HFFc6 (cell line): Measurements from ENCODE around the gene DOHH. TPM values are rescaled to one million over a fixed set of nuclear protein-coding genes. Genes with fewer than 3 reads are reported as not detected.

Experiments used
- DNase-seq: peaks from one replicate; pipeline ENCODE4 v3.0.0-alpha.2; 2018
- H3K27ac Mint-ChIP-seq: 2 replicates; pipeline ENCODE4 v1.8.0; 2020; ENCODE audit warnings: mild to moderate bottlenecking, mixed read lengths
- H3K27me3 Mint-ChIP-seq: 2 replicates; pipeline ENCODE4 v1.8.0; 2021; ENCODE audit warnings: mild to moderate bottlenecking, moderate library complexity, mixed read lengths; ENCODE audit not compliant: insufficient read depth
- H3K36me3 Mint-ChIP-seq: 2 replicates; pipeline ENCODE4 v1.8.0; 2021; ENCODE audit warnings: low read depth, mixed read lengths
- H3K4me1 Mint-ChIP-seq: 2 replicates; pipeline ENCODE4 v1.8.0; 2020; ENCODE audit warnings: low read depth, mixed read lengths
- H3K4me3 Mint-ChIP-seq: 2 replicates; pipeline ENCODE4 v1.8.0; 2020; ENCODE audit warnings: mild to moderate bottlenecking, moderate library complexity, mixed read lengths
- H3K9me3 Mint-ChIP-seq: 2 replicates; pipeline ENCODE4 v1.8.0; 2020; ENCODE audit warnings: mild to moderate bottlenecking, mixed read lengths
- total RNA-seq, 6 experiments: library from RNA; stranded (reverse); fragmentation: NEBNext Ultra II Directional; extraction: Animal tissue kit (Norgen Biotek cat#: 25700); gene quantifications; 2 replicates in 1 of 6; 3 replicates in 5 of 6; pipeline ENCODE4 v1.2.3, GENCODE V29; 2021
- TF ChIP-seq, protein P1 (sequence below): fragments of 200-600 bp; sonication (generic); IDR thresholded peaks from 2 replicates; pipeline ENCODE4 v1.5.0; 2021; ENCODE audit warnings: antibody characterized with exemption, mild to moderate bottlenecking

The DOHH gene
- total RNA-seq, 6 experiments from 2014 or later = 14.3 to 20.4 (median 17.0) TPM

DNA sequence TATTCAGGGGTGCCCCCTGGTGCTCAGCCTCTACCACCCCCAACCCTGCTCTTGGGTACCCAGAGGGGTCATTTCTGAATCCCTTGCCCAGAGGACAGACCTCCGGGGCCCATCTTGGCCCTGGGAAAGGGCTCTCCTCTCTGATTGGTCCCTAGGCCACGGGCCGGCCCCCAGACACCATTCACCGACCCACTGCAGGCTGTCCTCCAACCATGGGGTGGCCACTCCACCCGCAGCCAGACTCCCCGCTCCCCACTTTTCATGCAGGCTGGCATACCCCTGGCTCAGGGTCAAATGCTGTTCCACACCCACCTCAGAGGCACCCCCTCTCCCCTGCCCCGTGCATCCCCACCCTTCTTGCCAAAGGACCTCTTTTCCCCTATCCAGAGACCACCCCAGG lies 34.9 kb downstream of the DOHH start:
- DNase-seq = no peak
- Mint-ChIP-seq H3K36me3 (peaks cover 22% of the 10 kb centered on the region), H3K27me3 (peaks cover 22% of the 10 kb centered on the region), H3K9me3 (peaks cover 12% of the 10 kb centered on the region), H3K4me1 (peaks cover 9% of the 10 kb centered on the region), H3K27ac (no peak overlapping the region), H3K4me3 (no peak overlapping the region)
- TF ChIP-seq, protein P1, sequence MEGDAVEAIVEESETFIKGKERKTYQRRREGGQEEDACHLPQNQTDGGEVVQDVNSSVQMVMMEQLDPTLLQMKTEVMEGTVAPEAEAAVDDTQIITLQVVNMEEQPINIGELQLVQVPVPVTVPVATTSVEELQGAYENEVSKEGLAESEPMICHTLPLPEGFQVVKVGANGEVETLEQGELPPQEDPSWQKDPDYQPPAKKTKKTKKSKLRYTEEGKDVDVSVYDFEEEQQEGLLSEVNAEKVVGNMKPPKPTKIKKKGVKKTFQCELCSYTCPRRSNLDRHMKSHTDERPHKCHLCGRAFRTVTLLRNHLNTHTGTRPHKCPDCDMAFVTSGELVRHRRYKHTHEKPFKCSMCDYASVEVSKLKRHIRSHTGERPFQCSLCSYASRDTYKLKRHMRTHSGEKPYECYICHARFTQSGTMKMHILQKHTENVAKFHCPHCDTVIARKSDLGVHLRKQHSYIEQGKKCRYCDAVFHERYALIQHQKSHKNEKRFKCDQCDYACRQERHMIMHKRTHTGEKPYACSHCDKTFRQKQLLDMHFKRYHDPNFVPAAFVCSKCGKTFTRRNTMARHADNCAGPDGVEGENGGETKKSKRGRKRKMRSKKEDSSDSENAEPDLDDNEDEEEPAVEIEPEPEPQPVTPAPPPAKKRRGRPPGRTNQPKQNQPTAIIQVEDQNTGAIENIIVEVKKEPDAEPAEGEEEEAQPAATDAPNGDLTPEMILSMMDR = peak; percentile 10; the same call in 1 of the 2 replicates

DNA sequence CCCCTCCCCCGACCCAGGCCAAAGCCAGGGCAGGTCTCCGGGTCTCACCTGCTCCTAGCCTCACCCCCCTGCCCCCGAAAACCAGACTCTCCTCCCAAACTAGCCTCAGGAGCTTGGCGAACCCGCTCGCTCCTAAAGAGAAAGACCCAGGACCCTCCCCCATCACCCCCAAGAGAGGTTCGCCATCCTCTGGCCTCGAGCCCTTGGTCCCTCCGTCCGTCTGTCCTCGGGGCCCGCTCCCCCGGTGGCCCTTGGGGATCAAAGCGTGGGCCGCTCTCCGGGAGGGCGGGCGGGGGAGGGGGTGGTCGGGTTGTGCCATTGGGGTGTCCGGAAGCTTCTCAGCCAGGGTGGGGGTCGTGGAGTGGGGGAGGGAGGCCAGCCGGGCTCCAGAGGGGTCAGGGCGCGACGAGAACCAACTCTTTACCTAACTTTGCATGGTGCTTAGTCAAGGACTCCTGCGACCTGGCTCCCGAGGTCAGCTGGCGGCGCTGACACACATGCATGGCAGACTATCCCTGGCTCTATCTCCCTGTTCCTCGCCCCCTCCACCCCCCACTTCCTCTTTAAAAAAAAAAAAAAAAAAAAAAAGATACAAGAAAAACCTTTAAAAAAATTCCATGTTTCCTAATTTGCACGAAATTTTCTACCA lies 35.8 kb downstream of the DOHH start:
- TF ChIP-seq, protein P1 = no peak
- no peak overlapping the region for H3K4me3 Mint-ChIP-seq
- H3K27ac Mint-ChIP-seq = no peak overlapping the region; the same call in 1 of the 2 replicates
- H3K4me1 Mint-ChIP-seq = peaks cover 8% of the 10 kb centered on the region
- H3K9me3 Mint-ChIP-seq = peaks cover 12% of the 10 kb centered on the region
- H3K27me3 Mint-ChIP-seq = peaks cover 25% of the 10 kb centered on the region
- DNase-seq = no peak
- H3K36me3 Mint-ChIP-seq = peaks cover 26% of the 10 kb centered on the region

DNA sequence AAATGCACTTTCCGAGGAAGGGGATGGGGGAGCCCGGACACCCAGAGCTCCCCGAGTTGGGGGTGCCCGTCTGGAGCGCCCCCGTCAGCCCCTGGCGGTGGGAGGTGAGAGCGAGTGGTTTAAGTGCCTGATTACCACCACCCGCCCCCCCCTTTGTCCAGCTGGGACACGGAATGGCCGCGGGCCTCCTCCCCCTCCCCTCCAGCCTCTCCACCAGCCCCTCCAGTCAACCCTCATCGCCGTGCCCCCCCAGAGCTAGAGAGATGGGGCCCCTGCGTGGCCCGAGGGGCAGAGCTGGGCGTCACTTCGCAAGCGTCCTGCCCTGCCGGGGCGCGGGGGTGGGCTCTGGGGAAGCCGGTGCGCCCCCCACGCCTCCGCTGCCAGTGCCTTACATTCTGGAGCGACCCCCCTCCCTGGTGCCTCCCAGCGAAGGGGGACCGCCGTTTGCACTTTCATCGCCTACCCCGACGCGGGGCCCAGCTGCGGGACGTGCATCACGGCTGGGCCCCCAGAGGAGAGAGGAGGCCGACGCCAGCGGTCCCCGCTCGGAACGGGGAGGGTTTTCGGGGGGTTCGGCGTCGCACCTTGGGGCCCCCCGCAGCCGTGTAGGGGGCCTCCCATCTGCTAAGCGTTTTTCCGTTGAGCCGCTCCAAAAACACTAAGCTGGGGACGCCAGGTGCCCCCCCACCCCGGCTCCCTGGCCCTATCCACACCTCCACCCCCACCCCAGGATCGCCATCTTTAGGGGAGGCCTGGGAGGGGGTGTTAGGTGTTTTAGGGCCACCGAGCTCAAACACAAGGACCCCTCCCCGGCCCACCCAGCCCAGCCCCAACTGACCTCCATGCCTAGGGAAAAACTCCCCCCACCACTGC lies 36.5 kb downstream of the DOHH start:
- TF ChIP-seq, protein P1 = no peak
- peaks cover 12% of the 10 kb centered on the region for H3K9me3 Mint-ChIP-seq
- peaks cover 15% of the 10 kb centered on the region for H3K4me1 Mint-ChIP-seq
- peaks cover 26% of the 10 kb centered on the region for H3K36me3 Mint-ChIP-seq
- DNase-seq = no peak
- H3K27me3 Mint-ChIP-seq = peaks cover 22% of the 10 kb centered on the region
- H3K27ac Mint-ChIP-seq = no peak overlapping the region
- no peak overlapping the region for H3K4me3 Mint-ChIP-seq

DNA sequence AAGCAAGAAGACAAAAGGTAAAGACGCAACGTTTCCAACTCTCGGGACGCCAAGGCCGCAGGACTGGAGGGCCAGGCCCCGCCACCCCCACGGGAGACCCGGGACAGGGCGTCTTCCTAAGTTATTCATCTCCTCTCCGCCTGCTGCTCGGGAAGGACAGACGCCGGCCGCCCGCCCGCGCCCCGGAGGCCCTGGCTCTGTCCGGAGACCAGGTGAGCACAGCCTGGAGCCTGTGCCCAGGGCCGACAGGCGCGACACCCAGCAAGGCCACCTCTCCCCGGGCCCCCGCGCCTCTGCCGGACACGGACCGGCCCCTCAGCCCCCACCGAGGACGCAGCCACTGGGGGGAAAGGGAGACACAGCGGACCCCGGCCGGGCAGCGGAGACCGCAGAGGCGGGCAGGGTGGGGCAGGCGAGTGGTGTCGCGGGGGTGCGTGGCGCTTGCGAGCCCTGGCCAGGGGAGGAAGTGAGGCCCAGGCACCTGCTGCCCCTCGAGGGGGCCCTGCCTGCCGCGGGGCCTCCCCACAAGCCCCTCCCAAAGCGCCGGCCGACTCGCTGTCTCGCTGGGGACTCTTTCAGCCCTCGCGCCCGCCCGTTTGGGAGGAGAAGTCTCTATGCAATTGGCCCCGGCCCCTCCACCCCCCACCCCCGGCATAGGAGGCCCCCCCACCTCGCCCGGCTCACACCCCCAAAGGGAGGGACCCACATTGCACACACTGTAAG lies 37.3 kb downstream of the DOHH start:
- H3K27ac Mint-ChIP-seq = no peak overlapping the region
- peaks cover 22% of the 10 kb centered on the region for H3K27me3 Mint-ChIP-seq
- TF ChIP-seq, protein P1 = no peak

DNA sequence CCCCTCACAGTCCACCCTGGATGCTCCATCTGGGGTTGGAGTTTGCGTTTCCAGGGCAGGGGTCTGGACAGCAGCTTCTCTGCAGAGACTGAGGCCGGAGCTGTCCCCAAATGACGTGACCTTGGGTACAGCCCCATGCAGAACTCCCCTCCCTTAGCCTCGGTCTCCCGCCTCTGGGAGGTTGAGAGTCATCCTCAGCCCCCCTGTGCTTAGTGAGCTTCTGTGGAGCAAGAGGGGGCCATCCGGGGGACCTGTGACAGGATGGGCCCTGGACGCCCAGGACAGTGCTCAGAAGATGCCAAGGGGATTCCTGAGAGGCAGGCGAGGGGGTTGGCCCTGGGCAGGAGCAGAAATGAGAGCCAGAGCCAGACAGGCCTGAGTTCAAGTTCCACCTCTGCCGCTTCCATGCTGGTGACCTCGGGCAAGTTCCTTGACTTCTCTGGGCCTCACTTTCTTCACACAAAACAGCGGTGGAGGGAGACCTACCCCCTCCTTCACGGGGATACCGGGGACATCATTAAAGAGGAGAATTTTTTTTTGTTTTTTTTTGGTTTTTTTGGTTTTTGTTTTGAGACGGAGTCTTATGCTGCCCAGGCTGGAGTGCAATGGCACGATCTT lies 40.4 kb downstream of the DOHH start:
- Mint-ChIP-seq H3K27ac (peak overlapping the region; percentile 18; the same call in 1 of the 2 replicates), H3K27me3 (peaks cover 11% of the 10 kb centered on the region), H3K36me3 (peaks cover 10% of the 10 kb centered on the region), H3K9me3 (peaks cover 3% of the 10 kb centered on the region; the same call in 1 of the 2 replicates), H3K4me3 (no peak overlapping the region), H3K4me1 (peaks cover 22% of the 10 kb centered on the region; the same call in 1 of the 2 replicates)
- no peak for DNase-seq
- TF ChIP-seq, protein P1 = no peak

More for the DNA sequence above, 37.3 kb downstream of the DOHH start:
- no peak overlapping the region for H3K4me3 Mint-ChIP-seq
- DNase-seq = no peak
- H3K4me1 Mint-ChIP-seq = peaks cover 16% of the 10 kb centered on the region; the same call in 1 of the 2 replicates
- H3K9me3 Mint-ChIP-seq = peaks cover 7% of the 10 kb centered on the region; the same call in 1 of the 2 replicates
- peaks cover 21% of the 10 kb centered on the region for H3K36me3 Mint-ChIP-seq
